BLaER1 (cell line): ENCODE data around the gene CLIC4.
"Not testable (repeated sequence)": the region's sequence is repeated elsewhere in the genome, so short reads cannot be mapped to it uniquely, and the experiment has no call there.

ENCODE experiments used
- H3K27ac ChIP-seq: shearing (Covaris generic); formaldehyde crosslinking; 2 replicates; pipeline ENCODE4 v1.8.1; 2022
- H3K27me3 ChIP-seq: shearing (Covaris generic); formaldehyde crosslinking; 2 replicates; pipeline ENCODE4 v1.8.1; 2022
- H3K36me3 ChIP-seq: shearing (Covaris generic); formaldehyde crosslinking; 2 replicates; pipeline ENCODE4 v1.8.1; 2022
- H3K4me1 ChIP-seq: shearing (Covaris generic); formaldehyde crosslinking; 2 replicates; pipeline ENCODE4 v1.8.1; 2022
- H3K4me2 ChIP-seq: shearing (Covaris generic); formaldehyde crosslinking; 2 replicates; pipeline ENCODE4 v1.8.1; 2022
- H3K4me3 ChIP-seq: shearing (Covaris generic); formaldehyde crosslinking; 2 replicates; pipeline ENCODE4 v1.8.1; 2022
- H3K9ac ChIP-seq: shearing (Covaris generic); formaldehyde crosslinking; 2 replicates; pipeline ENCODE4 v1.8.1; 2022
- H3K9me3 ChIP-seq: shearing (Covaris generic); formaldehyde crosslinking; 2 replicates; pipeline ENCODE4 v1.8.1; 2022
- H4K20me1 ChIP-seq: shearing (Covaris generic); formaldehyde crosslinking; 2 replicates; pipeline ENCODE4 v1.8.1; 2022
- Cebpa-rat ChIP-seq: shearing (Covaris generic); IDR thresholded peaks from 2 replicates; pipeline ENCODE4 v1.8.1; 2022

CLIC4 gene

GRCh38 chr1:24782689-24783088 is 37.4 kb downstream of the CLIC4 start:
- Histone ChIP-seq H3K9ac (no peak overlapping the region), H3K4me1 (no peaks in the 10 kb centered on the region), H3K9me3 (no peaks in the 10 kb centered on the region), H4K20me1 (peaks cover 97% of the 10 kb centered on the region), H3K4me3 (no peak overlapping the region), H3K27ac (no peak overlapping the region), H3K36me3 (peaks cover 20% of the 10 kb centered on the region; the same call in 1 of the 2 replicates), H3K27me3 (no peaks in the 10 kb centered on the region), H3K4me2 (no peak overlapping the region)
- TF ChIP-seq Cebpa-rat: no peak

- Histone ChIP-seq H3K9me3 (no peaks in the 10 kb centered on the region), H3K4me3 (no peak overlapping the region), H3K27me3 (no peaks in the 10 kb centered on the region), H3K36me3 (peaks cover 28% of the 10 kb centered on the region), H3K4me1 (no peaks in the 10 kb centered on the region), H4K20me1 (peaks cover 97% of the 10 kb centered on the region), H3K9ac (no peak overlapping the region), H3K27ac (no peak overlapping the region), H3K4me2 (no peak overlapping the region)
- no peak for TF ChIP-seq Cebpa-rat
Measured at GRCh38 chr1:24783713-24784112, 38.5 kb downstream of the CLIC4 start.

- Histone ChIP-seq H3K4me2 (no peak overlapping the region), H3K4me1 (no peaks in the 10 kb centered on the region), H3K27me3 (no peaks in the 10 kb centered on the region), H3K36me3 (peaks cover 19% of the 10 kb centered on the region), H3K9me3 (no peaks in the 10 kb centered on the region), H3K9ac (no peak overlapping the region), H3K4me3 (no peak overlapping the region), H4K20me1 (peaks cover 98% of the 10 kb centered on the region), H3K27ac (no peak overlapping the region)
- no peak for TF ChIP-seq Cebpa-rat
Measured at GRCh38 chr1:24786191-24786590, 40.9 kb downstream of the CLIC4 start.

GRCh38 chr1:24790490-24790889 is 45.2 kb downstream of the CLIC4 start:
- TF ChIP-seq Cebpa-rat: no peak
- Histone ChIP-seq H3K4me2 (no peak overlapping the region), H3K36me3 (peaks cover 16% of the 10 kb centered on the region), H4K20me1 (peaks cover 98% of the 10 kb centered on the region), H3K27me3 (no peaks in the 10 kb centered on the region), H3K9me3 (peaks cover 6% of the 10 kb centered on the region; the same call in 1 of the 2 replicates), H3K4me3 (no peak overlapping the region), H3K4me1 (peaks cover 11% of the 10 kb centered on the region), H3K27ac (no peak overlapping the region), H3K9ac (no peak overlapping the region)

- Histone ChIP-seq H3K4me1 (peaks cover 11% of the 10 kb centered on the region), H3K9ac (no peak overlapping the region), H3K9me3 (peaks cover 37% of the 10 kb centered on the region), H3K4me3 (no peak overlapping the region), H3K27ac (no peak overlapping the region), H3K27me3 (no peaks in the 10 kb centered on the region), H3K36me3 (peaks cover 40% of the 10 kb centered on the region), H4K20me1 (peaks cover 77% of the 10 kb centered on the region), H3K4me2 (peak overlapping the region; percentile 39)
- no peak for TF ChIP-seq Cebpa-rat
Measured at GRCh38 chr1:24793447-24794129, 48.3 kb downstream of the CLIC4 start.

GRCh38 chr1:24794130-24794502 is 48.9 kb downstream of the CLIC4 start:
- H3K4me3 ChIP-seq, H3K27me3 ChIP-seq, H3K9ac ChIP-seq, H3K27ac ChIP-seq: not testable (repeated sequence)
- H4K20me1 ChIP-seq: peaks cover 72% of the 10 kb centered on the region
- H3K36me3 ChIP-seq: peaks cover 40% of the 10 kb centered on the region
- peaks cover 11% of the 10 kb centered on the region for H3K4me1 ChIP-seq
- H3K9me3 ChIP-seq: peaks cover 40% of the 10 kb centered on the region
- H3K4me2 ChIP-seq: peak overlapping the region; percentile 39

- Histone ChIP-seq H3K4me3 (no peak overlapping the region), H3K27ac (no peak overlapping the region), H3K36me3 (peaks cover 41% of the 10 kb centered on the region), H3K9ac (no peak overlapping the region), H3K4me1 (peaks cover 11% of the 10 kb centered on the region), H4K20me1 (peaks cover 60% of the 10 kb centered on the region), H3K9me3 (peaks cover 43% of the 10 kb centered on the region), H3K27me3 (no peaks in the 10 kb centered on the region), H3K4me2 (no peak overlapping the region)
- TF ChIP-seq Cebpa-rat: no peak
Measured at GRCh38 chr1:24795236-24795635, 50.0 kb downstream of the CLIC4 start.

GRCh38 chr1:24796524-24796923 is 51.3 kb downstream of the CLIC4 start:
- H3K9me3 ChIP-seq: peaks cover 43% of the 10 kb centered on the region
- H4K20me1 ChIP-seq: peaks cover 55% of the 10 kb centered on the region

GRCh38 chr1:24799242-24799641 is 54.0 kb downstream of the CLIC4 start:
- not testable (repeated sequence) for H3K27me3 ChIP-seq, H3K4me2 ChIP-seq, H3K27ac ChIP-seq, H3K4me3 ChIP-seq, H3K9ac ChIP-seq
- Histone ChIP-seq H3K9me3 (peaks cover 43% of the 10 kb centered on the region), H4K20me1 (peaks cover 32% of the 10 kb centered on the region), H3K36me3 (peaks cover 56% of the 10 kb centered on the region), H3K4me1 (peaks cover 19% of the 10 kb centered on the region)

More at GRCh38 chr1:24796524-24796923, 51.3 kb downstream of the CLIC4 start:
- Histone ChIP-seq H3K9ac (no peak overlapping the region), H3K4me2 (no peak overlapping the region), H3K36me3 (peaks cover 41% of the 10 kb centered on the region), H3K27me3 (no peaks in the 10 kb centered on the region), H3K27ac (no peak overlapping the region), H3K4me3 (no peak overlapping the region), H3K4me1 (peaks cover 23% of the 10 kb centered on the region)
- TF ChIP-seq Cebpa-rat: no peak

GRCh38 chr1:24801176-24801575 is 55.9 kb downstream of the CLIC4 start:
- no peak overlapping the region for H3K4me3 ChIP-seq
- no peak for TF ChIP-seq Cebpa-rat
- no peaks in the 10 kb centered on the region for H3K27me3 ChIP-seq
- peaks cover 34% of the 10 kb centered on the region for H3K9me3 ChIP-seq
- H3K4me1 ChIP-seq: peaks cover 17% of the 10 kb centered on the region
- H4K20me1 ChIP-seq: 0 out of 2 replicates have a peak, but pooled peaks cover 20% of the 10 kb centered on the region
- no peak overlapping the region for H3K9ac ChIP-seq
- H3K36me3 ChIP-seq: peaks cover 62% of the 10 kb centered on the region
- H3K27ac ChIP-seq: no peak overlapping the region
- H3K4me2 ChIP-seq: peak overlapping the region; percentile 43
